Glomerular visceral epithelial cell (primary cell): ENCODE measurements around the gene TUBA8.
"Not testable (repeated sequence)": the region's sequence is repeated elsewhere in the genome, so short reads cannot be mapped to it uniquely, and the experiment has no call there.

Experiments used
- DNase-seq: peaks from one replicate; pipeline ENCODE4 v3.0.0-alpha.2; 2016; ENCODE audit errors: extremely low spot score

Gene TUBA8

DNA sequence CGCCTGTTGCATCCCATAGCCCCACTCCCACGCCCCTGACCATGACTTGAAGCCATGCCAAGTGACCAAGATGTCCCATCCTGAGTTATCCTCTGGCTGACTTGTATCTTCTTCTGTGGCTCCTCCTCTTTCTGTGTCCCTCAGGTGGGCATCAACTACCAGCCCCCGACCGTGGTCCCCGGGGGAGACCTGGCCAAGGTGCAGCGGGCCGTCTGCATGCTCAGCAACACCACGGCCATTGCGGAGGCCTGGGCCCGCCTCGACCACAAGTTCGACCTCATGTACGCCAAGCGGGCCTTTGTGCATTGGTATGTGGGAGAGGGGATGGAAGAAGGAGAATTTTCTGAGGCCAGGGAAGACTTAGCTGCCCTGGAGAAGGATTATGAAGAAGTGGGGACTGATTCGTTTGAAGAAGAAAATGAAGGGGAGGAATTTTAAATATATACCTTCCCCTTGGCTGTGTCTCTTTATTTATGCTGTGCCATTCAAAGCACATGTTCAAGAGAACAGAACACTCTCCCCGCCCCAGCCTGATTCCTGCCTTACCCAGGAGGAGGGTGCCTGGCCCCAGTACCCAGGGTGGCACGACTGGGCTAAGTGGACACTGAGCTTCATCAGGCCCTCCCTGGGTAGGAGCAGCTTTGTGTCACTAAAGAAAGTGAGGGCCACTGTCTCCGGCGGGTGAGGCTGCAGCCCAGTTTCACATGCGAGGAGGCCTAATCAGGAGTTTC lies 20.3 kb downstream of the TUBA8 start:
- DNase-seq = no peak

DNA sequence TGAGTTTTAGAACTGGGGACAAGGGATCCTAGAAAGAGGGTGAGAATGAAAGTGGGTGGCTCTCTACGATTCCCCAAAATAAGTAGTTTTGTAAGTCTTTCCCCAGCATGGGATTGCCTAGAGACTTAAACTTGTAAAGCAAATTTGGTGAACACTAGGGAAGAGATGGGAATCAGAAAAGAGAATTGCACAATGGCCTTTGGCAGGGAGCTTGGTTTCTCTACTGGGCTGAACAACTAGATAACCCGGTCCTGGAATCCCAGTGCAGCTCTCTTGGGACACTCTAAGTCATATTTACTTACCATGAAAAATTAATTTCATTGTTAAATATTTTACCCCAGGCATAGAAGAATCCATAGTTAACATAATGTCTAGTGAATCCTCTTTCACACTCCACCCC lies 22.8 kb downstream of the TUBA8 start:
- no peak for DNase-seq

DNA sequence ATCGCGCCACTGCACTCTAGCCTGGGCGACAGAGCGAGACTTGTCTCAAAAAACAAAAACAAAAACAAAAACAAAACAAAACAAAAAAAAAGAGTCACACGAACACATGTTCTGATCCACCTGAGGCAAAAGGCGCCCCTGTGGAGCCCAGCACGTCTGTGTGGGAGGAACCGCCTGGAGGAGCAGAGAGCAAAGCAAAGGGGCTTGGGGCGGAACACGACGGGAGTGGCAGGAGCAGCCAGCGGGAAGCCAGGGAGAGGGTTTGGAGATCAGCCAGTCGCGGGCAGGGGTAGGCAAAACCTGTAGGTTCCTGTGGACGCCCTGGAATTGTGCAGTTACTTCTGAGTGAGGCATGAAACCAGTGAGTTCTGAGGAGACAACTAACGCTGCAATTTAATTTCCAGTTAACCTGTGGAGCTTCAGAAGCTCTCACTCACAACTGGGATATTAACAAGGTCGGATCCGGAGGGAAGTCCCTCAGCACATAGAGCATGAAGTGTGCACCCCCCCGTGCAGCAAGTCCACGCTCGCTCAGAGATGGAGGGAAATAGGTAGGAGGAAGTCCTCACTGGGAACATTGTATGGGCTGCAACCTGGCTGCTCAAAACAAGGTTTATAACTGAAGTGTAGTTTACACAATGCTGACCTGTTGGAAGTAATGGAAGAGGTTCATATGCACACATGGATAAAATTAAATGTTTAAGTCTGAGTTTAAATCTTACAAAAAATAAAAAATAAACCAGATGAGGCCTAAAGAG lies 26.1 kb downstream of the TUBA8 start:
- no peak for DNase-seq

DNA sequence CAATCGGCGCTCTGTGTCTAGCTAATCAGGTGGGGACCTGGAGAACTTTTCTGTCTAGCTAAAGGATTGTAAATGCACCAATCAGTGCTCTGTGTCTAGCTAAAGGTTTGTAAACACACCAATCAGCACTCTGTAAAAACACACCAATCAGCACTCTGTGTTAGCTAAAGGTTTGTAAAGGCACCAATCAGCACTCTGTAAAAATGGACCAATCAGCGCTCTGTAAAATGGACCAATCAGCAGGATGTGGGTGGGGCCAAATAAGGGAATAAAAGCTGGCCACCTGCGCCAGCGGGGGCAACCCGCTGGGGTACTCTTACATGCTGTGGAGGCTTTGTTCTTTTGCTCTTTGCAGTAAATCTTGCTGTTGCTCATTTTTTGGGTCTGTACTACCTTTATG lies 30.4 kb downstream of the TUBA8 start:
- not testable (repeated sequence) for DNase-seq

DNA sequence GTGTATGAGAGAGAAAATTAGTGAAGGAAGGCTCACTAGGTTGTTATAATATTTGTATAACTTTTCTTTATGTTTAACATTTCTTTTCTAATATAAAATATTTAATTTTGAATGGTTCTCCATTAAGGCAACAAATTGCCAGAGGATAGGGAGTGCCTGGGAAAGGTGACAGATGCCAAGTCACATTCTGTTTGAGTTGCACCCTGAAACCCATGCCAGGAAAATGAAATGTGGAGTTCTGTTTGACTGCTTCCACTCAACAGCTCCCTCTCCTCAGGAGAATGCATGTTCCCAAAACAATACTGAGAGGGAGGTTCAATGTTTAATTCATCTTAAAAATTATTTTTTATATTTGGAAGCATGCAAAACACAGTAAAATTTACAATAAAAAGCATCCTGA lies 33.5 kb downstream of the TUBA8 start:
- no peak for DNase-seq

DNA sequence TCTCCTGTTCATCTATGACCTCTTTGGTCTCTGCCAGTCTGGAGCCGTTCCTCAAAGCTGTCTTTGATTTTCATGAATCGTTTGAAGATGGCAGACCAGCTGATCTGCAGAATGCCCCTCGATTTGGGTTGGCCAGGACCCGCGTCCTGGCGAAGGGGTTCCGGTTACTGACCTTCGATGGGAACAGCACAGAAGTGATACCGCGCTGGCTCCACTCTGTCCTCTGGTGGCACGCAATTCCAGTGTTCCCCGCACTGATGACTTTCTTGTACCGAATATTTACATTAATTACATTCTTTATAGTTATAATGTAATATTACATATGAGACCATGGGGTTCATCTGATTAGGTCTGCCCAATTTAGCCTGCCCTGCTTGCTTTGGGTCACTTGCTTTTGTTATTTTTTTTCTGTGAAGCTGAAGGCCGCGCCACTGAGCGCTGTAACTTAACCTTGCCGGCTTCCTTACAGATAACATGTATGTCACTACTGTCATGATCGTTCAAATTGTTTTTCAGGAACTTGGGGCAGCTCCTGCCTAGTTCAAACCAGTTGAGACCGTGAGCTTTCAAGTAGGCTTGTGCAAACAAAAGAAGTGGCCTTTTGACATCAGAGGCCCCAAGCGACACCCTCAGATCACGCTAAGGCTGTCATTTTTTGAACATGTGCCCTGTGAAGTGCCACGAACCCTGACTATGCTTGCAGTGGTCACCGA lies 35.2 kb downstream of the TUBA8 start:
- DNase-seq = no peak

DNA sequence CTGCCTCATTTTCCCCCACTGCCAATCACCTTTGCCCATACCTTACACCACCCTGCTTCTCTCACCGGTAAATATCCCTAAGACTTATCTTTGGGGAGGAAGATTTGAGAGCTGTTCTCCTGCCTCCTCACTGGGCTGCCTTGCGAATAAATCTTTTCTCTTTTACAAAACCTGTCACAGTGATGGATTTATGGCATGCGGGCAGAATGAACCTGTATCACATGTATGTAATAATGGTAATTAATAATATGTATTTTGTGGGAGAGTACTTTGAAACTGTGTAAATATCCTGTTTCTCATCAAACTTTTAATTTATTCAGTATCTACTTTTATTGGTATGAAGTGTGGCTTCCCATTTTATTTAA lies 35.8 kb downstream of the TUBA8 start:
- no peak for DNase-seq

DNA sequence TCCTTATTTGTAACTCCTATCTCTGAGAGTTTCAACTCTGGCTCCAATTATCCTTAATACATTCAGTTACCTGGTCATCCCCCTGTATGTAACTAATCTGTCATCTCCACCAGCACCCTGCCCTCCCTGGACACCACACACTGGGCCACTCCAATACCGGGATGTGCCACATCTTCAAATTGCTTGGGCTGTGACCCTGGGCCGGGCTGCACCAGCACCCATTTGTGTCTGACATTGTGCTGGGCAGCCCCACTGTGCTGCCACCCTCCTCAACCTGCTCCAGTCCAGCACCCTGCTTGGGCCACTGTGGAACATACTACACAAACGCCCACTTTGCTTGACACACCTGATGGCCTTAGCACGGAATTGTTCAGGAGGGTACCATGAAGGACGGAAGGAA lies 37.2 kb downstream of the TUBA8 start:
- no peak for DNase-seq

DNA sequence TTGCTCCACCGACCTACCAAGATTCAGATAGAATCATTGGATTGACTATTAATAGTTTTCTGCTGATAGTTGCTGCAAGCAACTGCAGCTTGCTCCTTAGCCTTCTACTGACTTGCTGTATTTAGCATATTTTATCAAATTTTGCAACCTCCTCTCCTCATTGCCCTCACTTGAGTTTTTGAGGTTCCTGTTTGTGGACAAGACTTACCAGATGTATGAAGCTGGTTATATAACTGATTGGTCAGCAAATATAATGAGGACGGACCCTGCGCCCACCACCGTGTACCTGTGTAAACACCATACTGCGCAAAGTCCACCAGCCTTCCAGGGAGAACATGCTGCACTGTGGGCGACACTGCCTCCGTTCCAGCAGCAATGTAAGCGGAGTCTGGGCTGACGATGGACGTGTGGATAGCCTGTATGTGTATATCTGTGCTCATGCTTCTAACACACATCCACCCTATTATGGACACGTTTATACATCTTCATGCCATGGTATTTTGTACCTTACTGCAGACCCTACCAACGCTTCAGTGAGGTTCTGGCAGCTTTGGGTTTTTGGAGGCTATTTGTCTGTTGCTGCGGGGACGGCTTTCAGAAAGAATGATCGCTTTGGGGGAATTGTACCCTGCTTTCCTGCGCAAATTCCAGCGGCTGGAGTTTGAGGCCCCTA lies 37.8 kb downstream of the TUBA8 start:
- no peak for DNase-seq

DNA sequence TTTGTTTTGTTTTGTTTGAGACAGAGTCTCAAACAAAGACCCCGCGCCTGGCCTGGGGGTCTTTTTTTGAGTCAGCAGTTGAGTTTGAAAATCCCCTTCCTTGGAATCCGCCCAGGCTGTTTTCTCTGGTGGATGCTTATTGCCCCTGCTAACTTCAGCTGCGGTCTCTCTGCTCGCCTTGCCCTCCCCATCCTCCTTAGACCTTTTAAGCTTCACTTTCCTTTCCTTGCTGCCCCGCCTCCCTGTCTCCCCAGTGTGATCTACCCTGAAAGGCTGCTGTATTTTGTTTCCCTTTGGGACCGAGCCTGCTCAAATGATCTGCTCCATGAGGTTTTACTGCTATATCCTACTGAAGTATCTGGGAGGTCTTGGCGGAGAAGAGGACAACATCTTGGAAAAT lies 41.9 kb downstream of the TUBA8 start:
- no peak for DNase-seq

DNA sequence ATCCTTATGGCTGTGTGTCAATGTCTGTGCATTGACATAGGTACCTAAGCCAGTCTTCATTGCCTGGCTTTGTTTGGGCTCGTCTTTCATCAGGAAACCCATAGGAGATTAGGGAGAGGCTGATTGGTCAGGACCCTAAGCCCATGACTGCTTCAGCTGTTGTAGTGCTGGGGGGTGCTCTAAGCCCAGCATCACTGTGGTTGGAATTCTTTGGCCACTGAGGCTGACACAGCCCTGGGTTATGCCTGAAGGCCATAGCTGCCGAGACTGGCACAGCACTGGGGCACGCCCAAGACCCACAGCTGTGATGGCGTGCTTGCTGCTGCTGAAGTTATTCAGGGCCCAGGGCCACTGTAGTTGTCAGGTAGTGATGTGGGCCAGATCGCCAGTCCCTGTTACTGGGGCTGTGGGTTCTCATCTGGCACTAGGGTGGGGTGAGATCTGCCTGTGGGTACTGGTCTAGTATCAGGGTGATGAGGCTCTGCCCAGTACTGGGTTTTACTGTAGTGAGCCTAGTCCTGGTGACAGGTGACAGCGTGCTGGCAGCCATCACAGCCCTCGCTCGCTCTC lies 44.3 kb downstream of the TUBA8 start:
- no peak for DNase-seq

DNA sequence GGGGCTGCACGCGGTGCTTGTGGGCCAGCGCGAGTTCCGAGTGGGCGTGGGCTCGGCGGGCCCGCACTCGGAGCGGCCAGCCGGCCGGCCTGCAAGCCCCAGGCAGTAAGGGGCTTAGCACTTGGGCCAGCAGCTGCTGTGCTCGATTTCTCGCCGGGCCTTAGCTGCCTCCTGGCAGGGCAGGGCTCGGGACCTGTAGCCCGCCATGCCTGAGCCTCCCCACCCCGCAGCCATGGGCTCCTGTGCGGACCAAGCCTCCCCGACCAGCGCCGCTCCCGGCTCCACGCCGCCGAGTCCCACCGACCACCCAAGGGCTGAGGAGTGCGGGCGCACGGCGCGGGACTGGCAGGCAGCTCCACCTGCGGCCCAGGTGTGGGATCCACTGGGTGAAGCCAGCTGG lies 44.9 kb downstream of the TUBA8 start:
- not testable (repeated sequence) for DNase-seq

DNA sequence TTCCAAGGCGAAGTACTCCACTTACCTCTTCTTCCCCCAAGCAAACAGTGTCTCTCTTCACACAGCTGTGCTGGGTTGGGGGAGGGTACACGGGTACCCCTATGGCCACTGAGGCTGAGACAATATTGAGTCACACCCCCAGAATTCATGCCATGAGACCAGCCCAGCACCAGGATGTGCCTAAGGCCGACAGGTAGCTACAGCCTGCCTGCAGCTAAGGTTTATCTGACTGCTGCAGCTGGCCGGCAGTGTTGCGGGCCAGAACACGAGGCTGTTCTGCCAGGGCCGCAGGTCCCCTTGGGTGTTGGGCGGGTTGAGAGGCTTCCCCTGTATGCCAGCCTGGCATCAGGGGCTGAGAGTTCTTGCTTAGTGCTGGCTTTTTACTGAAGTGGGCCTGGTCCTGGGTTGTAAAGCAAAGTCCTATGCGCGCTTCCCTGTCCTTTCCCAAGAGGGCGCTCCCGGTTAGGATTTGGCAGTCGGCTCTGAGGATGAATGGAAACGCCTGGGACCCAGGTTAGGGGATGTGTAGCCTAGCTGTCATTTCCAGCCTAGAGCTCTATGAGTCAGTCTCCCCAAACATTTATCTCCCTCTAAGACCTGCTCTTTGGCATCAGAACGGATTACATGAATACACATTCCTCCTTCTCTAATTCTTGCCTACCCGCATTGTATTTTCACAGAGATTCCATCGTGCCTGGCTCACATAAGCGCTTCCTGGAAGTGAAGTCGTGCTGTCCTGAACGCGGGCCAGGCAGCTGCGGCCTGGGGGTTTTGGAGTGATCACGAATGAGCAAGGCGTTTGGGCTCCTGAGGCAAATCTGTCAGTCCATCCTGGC lies 46.5 kb downstream of the TUBA8 start:
- DNase-seq = peak; percentile 69

DNA sequence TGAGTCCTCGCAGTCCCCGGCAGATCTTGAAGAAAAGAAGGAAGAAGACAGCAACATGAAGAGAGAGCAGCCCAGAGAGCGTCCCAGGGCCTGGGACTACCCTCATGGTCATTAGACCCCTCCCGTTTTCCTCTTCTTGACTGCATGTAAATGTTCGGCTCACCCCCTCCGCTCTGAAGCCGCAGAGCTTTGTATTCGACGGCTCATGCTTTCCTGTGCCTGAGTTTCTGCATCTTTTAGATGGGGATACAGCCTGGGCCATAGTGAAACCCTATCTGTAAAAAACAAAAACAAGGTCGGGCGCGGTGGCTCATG lies 47.1 kb downstream of the TUBA8 start:
- no peak for DNase-seq

DNA sequence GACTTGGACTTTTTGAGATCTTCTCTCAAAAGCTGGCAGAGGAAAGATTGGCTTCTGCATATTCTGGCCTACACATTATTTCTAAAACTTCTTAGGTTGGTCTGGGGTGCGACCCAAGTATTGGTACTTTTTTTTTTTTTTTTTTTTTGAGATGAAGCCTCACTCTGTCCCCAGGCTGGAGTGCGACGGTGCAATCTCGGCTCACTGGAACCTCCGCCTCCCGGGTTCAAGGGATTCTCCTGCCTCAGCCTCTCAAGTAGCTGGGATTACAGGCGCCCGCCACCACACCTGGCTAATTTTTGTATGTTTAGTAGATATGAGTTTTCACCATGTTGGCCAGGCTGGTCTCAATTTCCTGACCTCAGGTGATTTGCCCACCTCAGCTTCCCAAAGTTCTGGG lies 50.0 kb downstream of the TUBA8 start:
- DNase-seq = not testable (repeated sequence)

DNA sequence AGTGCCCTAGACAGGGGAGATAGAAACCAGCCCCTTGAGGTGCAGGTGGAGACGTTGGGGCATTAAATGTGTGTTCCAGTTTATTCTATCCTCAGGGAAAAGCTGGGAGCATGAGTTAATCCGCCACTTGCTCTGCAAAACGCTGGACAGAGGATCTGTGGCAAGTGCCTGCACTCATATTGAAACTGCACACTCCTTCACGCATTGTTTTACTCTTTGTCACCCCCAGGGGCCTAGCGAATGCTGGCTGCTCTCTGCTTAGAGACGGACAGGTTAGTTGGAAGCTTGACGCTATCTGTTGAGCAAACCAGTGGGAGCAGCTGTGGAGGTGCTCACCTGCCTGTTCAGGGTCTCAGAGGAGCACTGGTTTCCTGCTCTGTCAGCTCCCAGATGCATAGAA lies 53.2 kb downstream of the TUBA8 start:
- not testable (repeated sequence) for DNase-seq

DNA sequence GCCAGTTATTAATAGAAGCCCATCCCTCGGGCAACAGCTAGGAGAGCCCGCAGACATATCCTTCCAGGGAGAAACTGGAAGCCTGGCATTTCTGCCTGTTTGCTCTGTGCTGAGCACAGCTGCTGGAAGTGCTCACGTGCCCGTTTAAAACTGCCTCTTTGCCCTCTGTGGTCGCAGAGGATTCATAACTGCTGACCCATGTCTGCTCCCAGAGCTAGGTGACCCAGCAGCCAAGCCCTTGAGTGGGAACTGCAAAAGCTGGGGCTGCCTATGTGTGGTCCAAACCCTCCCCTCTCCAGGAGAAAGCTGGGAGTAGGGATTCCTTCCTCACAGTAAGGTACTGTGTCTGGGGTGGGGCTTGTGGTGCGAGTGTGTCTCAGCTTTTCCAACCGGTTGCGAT lies 54.0 kb downstream of the TUBA8 start:
- DNase-seq = not testable (repeated sequence)

DNA sequence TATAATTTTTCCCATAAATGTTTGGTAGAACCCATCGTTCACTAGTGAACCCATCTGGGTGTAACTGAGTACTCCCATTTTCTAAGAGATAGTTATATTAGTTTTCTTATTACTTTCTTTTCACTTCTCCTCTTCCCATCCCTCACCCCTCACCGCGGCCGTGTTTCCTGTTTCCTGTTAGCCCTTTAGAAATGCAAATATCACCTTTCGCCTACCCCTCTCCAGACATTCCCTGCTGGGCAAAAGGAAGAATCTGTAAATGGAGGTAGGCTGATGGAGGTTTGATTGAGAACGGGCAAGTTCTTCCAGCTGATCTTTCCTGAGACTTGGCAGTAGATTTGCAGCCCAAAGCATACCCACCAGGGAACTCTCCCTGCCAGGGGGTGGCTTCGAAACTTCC lies 54.7 kb downstream of the TUBA8 start:
- DNase-seq = not testable (repeated sequence)

DNA sequence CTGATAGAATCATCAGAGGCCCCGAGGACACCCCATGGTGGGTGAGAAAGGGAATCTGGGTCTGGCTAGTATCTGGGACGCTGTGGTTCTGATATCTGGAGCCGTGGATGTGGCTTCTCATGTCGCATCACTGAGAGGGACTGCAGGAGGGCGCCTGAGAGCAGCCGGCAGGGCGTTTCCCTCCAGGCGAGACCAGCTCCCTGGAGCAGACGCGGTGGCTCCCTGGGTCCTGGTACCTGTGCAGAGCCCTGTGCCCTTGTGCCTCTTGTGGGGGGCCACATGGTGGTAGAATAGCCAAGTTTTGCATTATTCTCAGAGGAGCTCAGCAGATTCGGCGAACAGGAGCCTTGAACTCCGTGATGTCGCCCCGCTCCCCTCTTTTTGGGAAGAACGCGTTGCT lies 59.7 kb downstream of the TUBA8 start:
- DNase-seq = not testable (repeated sequence)

DNA sequence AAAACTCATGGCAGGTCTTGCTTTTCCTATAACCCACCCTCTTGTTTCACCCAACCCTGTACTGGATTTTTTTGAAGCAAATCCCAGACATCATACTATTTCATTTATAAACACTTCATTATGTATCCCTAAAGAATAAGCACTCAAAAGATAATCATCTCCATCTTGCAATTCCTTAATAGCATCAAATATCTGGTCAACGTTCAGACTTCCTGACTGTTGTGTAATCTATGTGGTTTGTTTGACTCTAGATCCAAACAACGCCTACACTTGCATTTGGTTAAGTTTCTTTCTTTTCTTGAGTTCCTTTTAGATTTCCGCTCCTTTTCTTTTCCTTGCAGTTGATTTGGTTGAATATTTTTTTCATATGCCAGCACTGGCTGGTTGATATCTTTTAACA lies 61.6 kb downstream of the TUBA8 start:
- DNase-seq = not testable (repeated sequence)

DNA sequence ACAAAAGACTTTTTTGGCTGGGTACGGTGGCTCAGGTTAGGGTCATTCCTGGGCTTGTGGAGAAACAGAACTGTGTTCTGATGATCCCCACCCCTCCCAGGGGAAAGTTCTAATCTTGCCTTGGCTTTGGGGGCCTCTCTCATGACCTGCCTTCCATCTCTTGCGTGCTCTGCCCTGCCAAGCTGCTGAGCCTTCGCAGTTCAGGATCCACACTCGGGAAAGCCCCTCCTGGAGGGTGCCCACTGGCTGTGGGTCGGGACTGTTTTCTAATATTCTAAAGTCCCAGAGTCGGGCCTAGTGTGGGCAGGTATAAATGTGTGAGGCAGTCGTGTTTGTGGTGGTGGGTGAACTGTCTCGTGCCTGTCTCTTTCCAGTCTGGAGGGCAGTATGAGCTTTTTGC lies 62.2 kb downstream of the TUBA8 start:
- not testable (repeated sequence) for DNase-seq
